GM18870 (cell line): ENCODE measurements around the gene TAS1R2.
"Not testable (repeated sequence)": the region's sequence is repeated elsewhere in the genome, so short reads cannot be mapped to it uniquely, and the experiment has no call there.

Source experiments
- ATAC-seq: cut with Tn5 transposase; IDR thresholded peaks from one replicate; pipeline ENCODE4 v1.9.1; 2021; ENCODE audit warnings: moderate library complexity; ENCODE audit not compliant: unreplicated experiment

The TAS1R2 gene

GRCh38 chr1:18884419-18884717 is 24.9 kb upstream of the TAS1R2 start:
- no peak for ATAC-seq

DNA sequence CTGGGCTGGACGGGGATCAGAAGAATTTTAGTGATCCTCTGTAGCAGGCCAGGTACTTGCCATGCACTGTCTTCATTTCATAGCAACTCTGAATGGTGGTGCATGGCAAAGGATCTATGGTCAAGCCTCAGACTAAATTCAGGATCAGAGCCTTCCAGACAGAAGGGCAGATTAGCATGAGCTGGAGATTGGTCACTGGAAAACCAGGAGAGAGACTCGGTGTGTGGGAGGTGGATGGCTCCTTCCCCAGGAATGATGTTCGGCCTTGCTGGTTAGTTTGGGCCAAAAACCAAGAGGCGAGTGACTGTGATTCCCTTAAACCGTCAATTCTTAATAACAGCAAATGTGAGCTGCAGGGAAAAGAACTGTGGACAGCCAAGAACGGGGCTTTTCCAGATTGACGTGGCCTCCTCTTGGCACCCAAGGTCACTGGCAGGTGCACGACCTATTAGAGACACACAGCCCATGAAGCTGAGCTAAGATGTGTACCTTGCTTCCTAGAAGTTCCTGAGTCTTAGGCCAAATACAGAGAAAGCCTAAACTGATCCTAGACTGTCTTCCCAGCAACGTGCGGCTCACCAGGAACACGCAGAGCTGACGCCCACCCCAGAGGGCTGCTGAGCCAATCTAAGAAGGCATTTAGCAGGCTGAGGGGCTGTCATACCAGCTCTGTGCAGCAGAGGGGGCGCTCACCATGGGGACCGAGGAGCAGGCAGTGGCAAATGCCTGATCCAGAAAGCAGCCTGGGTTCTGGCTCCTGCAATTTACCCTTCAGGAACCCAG is 24.4 kb upstream of the TAS1R2 start:
- no peak for ATAC-seq

DNA sequence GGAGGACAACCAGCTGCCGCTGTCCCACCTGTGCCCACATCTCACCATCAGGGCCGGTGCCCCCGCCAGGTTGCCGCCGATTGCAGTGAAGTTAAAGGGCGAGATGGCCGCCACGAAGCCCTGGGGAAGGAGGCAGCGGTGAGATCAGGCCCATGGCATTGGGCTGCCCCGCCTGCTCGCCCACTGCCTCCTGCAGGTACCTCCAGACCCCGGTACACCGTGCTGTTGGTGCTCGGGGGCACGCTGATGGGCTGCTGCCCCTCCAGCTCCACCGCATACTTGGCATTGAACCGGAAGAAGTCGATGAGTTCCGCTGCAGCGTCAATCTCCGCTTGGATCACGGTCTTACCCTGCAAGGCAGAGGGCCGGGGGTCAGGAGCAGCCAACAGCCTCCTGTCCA is 23.6 kb upstream of the TAS1R2 start:
- ATAC-seq = no peak

DNA sequence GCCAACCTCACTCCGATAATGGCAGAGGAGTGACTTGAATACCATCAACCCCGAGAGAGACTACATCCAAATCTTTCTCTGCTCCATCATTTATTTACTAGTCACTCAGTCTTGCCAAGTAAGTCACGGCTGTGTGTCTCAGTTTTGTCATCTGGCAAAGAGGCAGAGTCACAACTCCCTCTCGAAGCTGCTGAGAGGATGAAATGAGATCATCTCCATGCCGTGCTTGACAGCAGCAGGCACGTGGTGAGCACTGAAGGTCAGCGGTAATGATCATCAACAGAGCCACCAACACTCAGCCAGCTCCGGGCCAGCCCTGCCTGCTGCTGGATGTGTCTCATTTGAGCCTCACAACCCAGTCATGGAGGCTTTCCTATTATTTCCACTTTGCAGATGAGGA is 23.0 kb upstream of the TAS1R2 start:
- no peak for ATAC-seq

GRCh38 chr1:18881642-18882431 is 22.4 kb upstream of the TAS1R2 start:
- ATAC-seq = no peak

GRCh38 chr1:18881164-18881563 is 21.7 kb upstream of the TAS1R2 start:
- ATAC-seq = no peak

- ATAC-seq = no peak
Measured at GRCh38 chr1:18880585-18880984, 21.1 kb upstream of the TAS1R2 start.

DNA sequence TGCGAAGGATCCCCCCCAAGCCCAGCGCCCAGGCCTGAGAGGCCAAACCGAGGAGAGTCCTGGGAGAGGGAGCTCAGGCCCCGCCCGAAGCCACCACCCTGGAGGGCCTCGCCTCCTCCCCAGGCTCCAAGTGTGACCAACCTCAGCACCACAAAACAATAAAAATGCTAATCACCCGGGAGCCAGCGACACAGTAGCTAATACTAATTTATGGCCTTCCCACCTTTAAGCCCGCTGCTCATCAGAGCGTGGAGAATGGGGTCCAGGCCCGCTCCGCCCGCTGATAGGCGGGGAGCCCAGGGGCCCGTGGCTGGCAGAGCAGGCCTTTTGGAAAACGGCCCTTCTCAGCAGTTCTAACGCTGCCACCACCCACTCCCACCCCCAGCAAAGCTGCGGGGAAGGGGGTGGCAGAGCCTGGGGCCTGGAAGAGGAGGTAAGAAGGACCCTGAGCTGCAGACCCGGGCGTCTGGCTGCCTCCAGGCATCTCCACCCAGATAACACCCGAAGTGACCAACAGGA is 20.4 kb upstream of the TAS1R2 start:
- ATAC-seq = no peak

- no peak for ATAC-seq
Measured at GRCh38 chr1:18879215-18879790, 19.8 kb upstream of the TAS1R2 start.

GRCh38 chr1:18878538-18879214 is 19.2 kb upstream of the TAS1R2 start:
- ATAC-seq = no peak

- ATAC-seq = no peak
Measured at GRCh38 chr1:18877282-18877681, 17.8 kb upstream of the TAS1R2 start.

- ATAC-seq = no peak
Measured at GRCh38 chr1:18876210-18876609, 16.8 kb upstream of the TAS1R2 start.

DNA sequence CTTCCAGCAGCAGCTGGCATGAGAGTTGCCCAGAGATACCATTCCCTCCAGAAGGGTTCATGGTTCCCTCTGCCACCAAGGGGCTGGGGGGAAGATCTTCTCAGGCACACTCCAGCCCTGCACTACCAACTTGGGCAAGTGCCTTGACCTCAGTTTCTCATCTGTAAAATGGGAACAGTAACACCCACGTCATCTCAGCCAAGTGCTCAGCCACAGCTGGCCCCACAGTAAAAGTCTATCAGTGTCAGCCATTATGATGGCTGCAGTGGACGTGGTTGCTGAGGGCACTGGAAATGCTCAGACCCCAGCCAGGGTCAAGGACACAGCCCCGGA is 16.3 kb upstream of the TAS1R2 start:
- ATAC-seq = no peak

DNA sequence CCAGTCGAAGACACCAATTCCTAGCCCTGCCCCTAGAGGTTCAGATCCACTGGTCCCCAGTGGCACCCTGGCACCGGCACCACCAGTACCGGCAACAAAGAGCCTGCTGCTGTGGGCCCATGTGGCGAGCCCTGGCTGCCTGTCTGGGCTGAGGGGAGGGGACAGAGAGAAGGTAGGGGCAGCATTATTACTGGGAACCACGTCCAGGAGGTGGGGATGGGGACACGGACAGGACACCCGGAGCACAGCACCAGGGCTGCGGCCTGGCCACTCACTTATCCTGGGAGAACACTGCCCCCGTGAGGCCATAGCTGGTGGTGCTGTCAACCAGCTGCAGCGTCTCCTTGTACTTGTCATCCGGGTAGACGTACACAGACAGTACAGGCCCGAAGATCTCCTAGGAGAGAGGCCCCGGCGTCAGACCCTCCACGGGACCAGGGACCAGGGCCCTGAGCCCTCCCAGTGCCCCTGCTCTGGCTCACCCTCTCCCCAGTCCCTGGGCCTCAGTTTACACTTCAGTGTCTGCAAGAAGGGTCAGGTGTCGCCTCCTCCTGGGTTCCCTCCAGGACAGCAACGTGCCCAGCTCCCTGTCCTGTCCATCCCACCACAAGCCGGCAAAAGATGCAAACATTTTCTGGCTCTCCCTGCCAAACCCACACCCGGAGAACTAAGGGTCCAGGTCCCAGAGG is 15.8 kb upstream of the TAS1R2 start:
- ATAC-seq = no peak

DNA sequence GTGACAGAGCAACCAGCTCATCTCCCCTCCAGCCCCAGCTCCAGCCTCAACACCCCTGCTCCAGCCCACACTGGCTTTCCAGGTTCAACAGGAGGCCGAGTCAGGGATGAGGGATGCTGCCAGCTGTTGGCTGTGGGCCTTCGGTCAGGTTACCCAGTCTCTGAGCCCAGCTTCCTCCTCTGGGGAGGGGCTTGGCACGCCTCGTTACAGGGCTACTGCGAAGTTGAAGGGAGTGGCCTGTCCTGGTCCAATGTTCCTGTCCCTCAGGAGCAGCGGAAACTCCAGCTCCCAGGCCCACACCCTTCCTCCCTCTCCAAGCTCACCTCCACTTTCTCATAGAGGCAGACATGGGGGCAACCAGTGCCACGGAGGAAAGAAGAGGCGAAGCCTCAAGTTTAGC is 15.1 kb upstream of the TAS1R2 start:
- no peak for ATAC-seq

- no peak for ATAC-seq
Measured at GRCh38 chr1:18874036-18874435, 14.6 kb upstream of the TAS1R2 start.

DNA sequence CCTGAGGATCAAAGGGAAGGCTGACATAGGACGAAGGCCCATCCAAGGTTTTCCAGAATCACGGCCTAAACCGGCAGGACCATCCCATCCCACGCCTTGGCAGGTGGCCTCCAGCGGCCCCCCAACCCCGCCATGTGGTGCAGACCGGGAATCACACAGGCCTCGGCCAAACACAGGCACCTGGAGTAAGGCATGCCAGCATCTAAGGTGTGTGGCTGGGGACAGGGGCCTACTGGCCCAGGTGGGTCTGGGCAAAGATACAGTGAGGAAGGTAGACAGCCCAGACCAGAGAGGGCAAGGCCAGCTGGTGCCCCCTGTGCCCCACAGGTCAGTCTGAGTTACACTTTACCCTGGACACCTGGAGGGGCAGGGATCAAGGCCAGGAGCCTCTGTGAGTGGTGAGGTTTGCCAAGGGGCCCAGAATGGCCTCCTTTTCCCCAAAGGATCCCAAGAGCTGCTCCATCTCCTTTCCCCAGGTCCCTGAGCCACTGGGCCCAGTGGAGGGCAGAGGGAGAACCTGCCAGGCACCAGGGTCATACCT is 12.7 kb upstream of the TAS1R2 start:
- ATAC-seq = no peak

- ATAC-seq = no peak
Measured at GRCh38 chr1:18871401-18872070, 12.1 kb upstream of the TAS1R2 start.

- ATAC-seq = no peak
Measured at GRCh38 chr1:18870957-18871356, 11.5 kb upstream of the TAS1R2 start.

- not testable (repeated sequence) for ATAC-seq
Measured at GRCh38 chr1:18870595-18870865, 11.1 kb upstream of the TAS1R2 start.
